BLaER1 (cell line): ENCODE measurements around the gene CACNA1I.
A peak's percentile ranks its signal among the peaks of the same experiment; 100 is the strongest.

Source experiments
- H3K27ac ChIP-seq: shearing (Covaris generic); formaldehyde crosslinking; 2 replicates; pipeline ENCODE4 v1.8.1; 2022
- H3K27me3 ChIP-seq: shearing (Covaris generic); formaldehyde crosslinking; 2 replicates; pipeline ENCODE4 v1.8.1; 2022
- H3K36me3 ChIP-seq: shearing (Covaris generic); formaldehyde crosslinking; 2 replicates; pipeline ENCODE4 v1.8.1; 2022
- H3K4me1 ChIP-seq: shearing (Covaris generic); formaldehyde crosslinking; 2 replicates; pipeline ENCODE4 v1.8.1; 2022
- H3K4me2 ChIP-seq: shearing (Covaris generic); formaldehyde crosslinking; 2 replicates; pipeline ENCODE4 v1.8.1; 2022
- H3K4me3 ChIP-seq: shearing (Covaris generic); formaldehyde crosslinking; 2 replicates; pipeline ENCODE4 v1.8.1; 2022
- H3K9ac ChIP-seq: shearing (Covaris generic); formaldehyde crosslinking; 2 replicates; pipeline ENCODE4 v1.8.1; 2022
- H3K9me3 ChIP-seq: shearing (Covaris generic); formaldehyde crosslinking; 2 replicates; pipeline ENCODE4 v1.8.1; 2022
- H4K20me1 ChIP-seq: shearing (Covaris generic); formaldehyde crosslinking; 2 replicates; pipeline ENCODE4 v1.8.1; 2022
- Cebpa-rat ChIP-seq: shearing (Covaris generic); IDR thresholded peaks from 2 replicates; pipeline ENCODE4 v1.8.1; 2022

Gene CACNA1I

DNA sequence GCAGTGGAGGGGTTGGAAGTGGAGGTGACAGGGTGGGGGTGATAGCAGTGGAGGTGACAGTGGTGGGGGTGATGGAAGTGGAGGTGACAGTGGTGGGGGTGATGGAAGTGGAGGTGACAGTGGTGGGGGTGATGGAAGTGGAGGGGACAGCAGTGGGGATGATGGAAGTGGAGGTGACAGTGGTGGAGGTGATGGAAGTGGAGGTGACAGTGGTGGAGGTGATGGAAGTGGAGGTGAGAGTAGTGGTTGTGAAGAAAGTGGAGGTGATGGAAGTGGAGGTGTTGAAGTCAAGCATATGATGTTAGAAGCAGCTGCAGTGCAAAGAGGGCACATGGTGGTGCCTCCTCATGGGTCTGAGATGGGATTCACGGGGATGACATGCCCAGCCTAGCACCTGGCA, 141.5 kb downstream of the CACNA1I start:
- no peaks in the 10 kb centered on the region for H4K20me1 ChIP-seq
- H3K9me3 ChIP-seq = no peaks in the 10 kb centered on the region
- H3K4me3 ChIP-seq = no peak overlapping the region
- H3K36me3 ChIP-seq = no peaks in the 10 kb centered on the region
- no peak for TF ChIP-seq Cebpa-rat
- H3K27ac ChIP-seq = no peak overlapping the region
- H3K4me2 ChIP-seq = 0 out of 2 replicates have a peak overlapping the region, but pooled peaks have one; percentile 52
- H3K27me3 ChIP-seq = no peaks in the 10 kb centered on the region
- peaks cover 29% of the 10 kb centered on the region for H3K4me1 ChIP-seq
- no peak overlapping the region for H3K9ac ChIP-seq

DNA sequence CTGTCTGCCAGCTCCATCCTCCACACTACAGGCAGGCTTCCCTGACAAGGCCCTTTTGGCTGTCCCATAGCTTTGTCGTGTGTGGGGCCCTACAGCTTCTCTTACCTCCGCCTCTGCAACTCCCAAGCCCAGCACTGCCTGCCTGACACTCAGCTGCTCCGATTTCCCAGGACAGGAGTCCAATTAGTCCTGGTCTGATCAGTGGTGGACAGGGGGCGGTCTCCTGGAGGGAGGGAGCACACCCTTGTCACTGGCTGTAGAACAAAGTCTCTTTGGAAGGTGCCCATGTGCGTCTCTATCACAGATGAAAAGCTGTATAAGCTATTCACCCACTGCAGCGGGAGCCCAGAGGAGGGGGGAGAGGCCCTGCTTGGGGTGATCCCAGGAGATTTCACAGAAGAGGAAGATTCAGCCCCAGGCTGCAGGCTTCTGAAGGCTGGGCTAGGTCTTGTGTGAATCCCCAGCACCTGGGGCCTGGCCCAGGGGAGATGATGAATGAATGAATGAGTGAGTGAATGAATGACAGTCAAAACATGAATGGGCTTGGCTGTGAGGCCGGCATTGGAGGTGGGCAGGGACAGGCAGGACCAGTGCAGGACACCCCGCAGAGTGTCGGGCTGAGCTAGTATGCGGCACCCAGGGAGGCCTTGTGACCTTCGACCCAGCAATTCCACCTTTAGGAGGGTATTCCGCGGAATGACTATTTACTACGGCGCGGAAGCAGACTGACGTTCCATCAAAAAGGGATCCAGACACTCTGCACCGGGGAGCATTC, 142.4 kb downstream of the CACNA1I start:
- H3K27ac ChIP-seq = no peak overlapping the region
- no peak for TF ChIP-seq Cebpa-rat
- peak overlapping the region; percentile 52 for H3K4me2 ChIP-seq
- H4K20me1 ChIP-seq = no peaks in the 10 kb centered on the region
- H3K27me3 ChIP-seq = no peaks in the 10 kb centered on the region
- H3K9me3 ChIP-seq = no peaks in the 10 kb centered on the region
- H3K4me3 ChIP-seq = no peak overlapping the region
- 0 out of 2 replicates have a peak overlapping the region, but pooled peaks have one; percentile 26 for H3K9ac ChIP-seq
- H3K36me3 ChIP-seq = no peaks in the 10 kb centered on the region
- H3K4me1 ChIP-seq = peaks cover 21% of the 10 kb centered on the region

DNA sequence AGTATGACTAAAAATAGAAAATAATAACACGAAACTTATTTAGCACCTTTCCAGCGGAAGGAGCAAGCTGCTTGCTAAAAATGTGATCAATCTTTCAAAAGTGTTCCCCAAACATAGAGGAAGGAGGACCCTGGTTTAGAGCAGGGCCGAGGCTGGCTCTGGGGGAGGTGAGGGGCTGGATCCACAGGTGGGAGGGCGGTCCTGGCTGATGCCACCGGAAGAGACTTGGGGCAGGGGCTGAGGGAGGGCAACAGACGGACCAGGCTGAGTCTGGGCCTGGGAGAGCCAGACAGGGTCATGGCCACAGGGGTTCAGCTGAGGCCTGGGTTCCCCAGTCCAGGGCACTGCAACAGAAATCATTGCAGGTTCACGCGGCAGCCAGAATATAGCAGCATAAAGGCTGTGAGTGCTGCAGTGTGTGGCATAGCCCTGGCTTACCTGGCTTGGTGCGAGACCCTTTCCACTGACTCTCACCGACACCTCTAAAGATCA, 143.3 kb downstream of the CACNA1I start:
- H3K4me2 ChIP-seq = no peak overlapping the region
- H3K9me3 ChIP-seq = no peaks in the 10 kb centered on the region
- no peak overlapping the region for H3K4me3 ChIP-seq
- no peak for TF ChIP-seq Cebpa-rat
- H3K36me3 ChIP-seq = no peaks in the 10 kb centered on the region
- H3K27me3 ChIP-seq = no peaks in the 10 kb centered on the region
- no peaks in the 10 kb centered on the region for H4K20me1 ChIP-seq
- no peak overlapping the region for H3K9ac ChIP-seq
- no peak overlapping the region for H3K27ac ChIP-seq
- peaks cover 17% of the 10 kb centered on the region for H3K4me1 ChIP-seq

DNA sequence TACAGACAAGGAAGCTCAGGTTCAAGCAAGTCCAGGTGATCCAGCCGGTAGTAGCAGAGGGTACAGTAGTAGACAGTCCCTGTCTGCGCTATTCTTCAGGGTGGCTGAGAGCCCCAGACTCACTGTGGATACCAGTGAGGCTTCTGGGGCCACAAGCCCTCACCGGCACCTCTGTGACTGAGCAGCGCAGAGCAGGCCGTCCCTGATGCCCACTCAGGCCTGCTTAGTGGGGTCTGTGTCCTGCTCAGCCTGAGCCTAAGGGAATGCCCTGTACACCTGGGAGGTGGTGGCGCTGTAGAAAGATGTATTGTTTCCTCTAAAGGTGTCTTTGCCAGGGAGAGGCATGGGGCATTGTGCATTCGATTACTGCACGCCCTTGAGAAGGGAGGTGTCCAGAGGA, 143.8 kb downstream of the CACNA1I start:
- H3K4me1 ChIP-seq = peaks cover 18% of the 10 kb centered on the region
- no peak overlapping the region for H3K4me3 ChIP-seq
- no peak overlapping the region for H3K9ac ChIP-seq
- no peaks in the 10 kb centered on the region for H3K27me3 ChIP-seq
- H3K36me3 ChIP-seq = no peaks in the 10 kb centered on the region
- no peaks in the 10 kb centered on the region for H3K9me3 ChIP-seq
- no peaks in the 10 kb centered on the region for H4K20me1 ChIP-seq
- TF ChIP-seq Cebpa-rat = no peak
- H3K27ac ChIP-seq = no peak overlapping the region
- H3K4me2 ChIP-seq = no peak overlapping the region

DNA sequence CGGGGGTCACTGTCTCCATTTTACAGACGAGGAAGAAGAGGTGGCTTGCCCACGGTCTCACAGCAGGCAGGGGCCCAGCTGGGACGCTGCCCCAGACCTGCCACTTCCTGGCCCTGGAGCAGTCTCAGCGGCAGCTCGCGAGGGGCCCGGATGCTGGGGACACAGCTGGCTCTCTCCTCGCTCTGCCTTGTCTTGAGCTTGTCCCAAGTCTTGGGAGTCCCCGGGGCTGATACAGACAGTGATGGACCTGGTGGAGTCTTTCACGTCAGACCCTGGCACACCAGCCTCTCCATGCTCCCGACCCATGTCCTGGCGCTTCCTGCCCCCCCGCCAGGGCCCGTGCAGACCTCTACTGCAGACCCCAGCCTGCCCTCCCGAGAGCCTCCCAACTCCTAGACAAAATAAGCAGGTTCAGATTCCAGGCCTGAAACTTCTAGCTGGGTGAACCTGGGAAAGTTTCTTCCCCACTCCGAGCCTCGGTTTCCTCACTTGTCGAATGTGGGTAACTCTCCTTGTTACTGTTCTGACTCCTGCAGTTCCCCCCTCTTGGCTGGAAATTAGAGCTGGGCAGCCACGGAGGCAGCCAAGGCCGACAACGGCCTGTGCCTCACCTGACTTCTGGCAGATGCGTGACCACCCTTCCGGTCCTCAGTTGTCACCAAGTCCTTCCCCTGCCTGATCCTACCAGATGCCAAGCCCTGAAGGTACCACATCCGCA, 145.4 kb downstream of the CACNA1I start:
- Histone ChIP-seq H3K27me3 (no peaks in the 10 kb centered on the region), H3K4me3 (no peak overlapping the region), H3K4me2 (no peak overlapping the region), H4K20me1 (no peaks in the 10 kb centered on the region), H3K27ac (no peak overlapping the region), H3K9me3 (no peaks in the 10 kb centered on the region), H3K9ac (no peak overlapping the region), H3K4me1 (peaks cover 17% of the 10 kb centered on the region), H3K36me3 (no peaks in the 10 kb centered on the region)
- no peak for TF ChIP-seq Cebpa-rat

DNA sequence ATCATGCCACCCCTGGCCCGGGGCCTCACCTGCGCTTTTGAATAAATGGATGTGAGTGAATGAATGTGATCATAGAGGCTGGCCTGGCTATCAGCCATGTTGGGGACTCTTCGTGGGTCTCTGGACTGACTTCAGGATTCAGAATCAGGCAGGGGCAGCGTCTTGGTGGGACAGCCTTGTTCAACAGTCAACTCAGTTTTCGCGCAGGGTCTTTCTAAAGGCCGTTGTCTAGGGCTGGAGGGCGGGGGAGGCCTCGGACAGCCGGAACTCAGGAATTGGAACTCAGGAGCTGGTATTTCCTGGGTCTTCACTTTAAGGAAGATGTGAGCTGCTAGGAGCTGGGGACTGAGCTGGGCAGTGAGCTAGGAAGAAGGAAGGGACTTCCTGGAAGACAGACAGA, 146.0 kb downstream of the CACNA1I start:
- no peaks in the 10 kb centered on the region for H4K20me1 ChIP-seq
- H3K27ac ChIP-seq = no peak overlapping the region
- no peaks in the 10 kb centered on the region for H3K27me3 ChIP-seq
- no peaks in the 10 kb centered on the region for H3K36me3 ChIP-seq
- no peak for TF ChIP-seq Cebpa-rat
- H3K9ac ChIP-seq = no peak overlapping the region
- peaks cover 17% of the 10 kb centered on the region for H3K4me1 ChIP-seq
- no peaks in the 10 kb centered on the region for H3K9me3 ChIP-seq
- H3K4me2 ChIP-seq = no peak overlapping the region
- no peak overlapping the region for H3K4me3 ChIP-seq

DNA sequence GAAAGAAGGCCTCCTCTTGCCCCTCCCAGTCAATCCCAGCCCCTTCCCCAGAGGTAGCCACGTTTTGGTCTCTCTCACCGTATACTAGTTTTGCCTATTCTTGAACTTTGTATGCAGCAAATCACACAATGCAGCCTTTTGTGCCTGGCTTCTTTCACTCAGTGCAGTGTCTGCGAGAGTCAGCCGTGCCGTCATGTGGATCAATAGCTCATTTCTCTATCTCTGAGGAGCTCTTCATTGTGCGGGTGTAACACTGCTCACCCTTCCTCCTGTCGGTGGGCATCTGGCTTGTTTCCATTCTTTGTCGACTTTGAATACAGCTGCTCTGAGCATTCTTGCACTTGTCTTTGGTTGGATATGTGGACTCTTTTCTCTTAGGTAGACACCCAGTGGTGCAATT, 146.5 kb downstream of the CACNA1I start:
- H4K20me1 ChIP-seq = no peaks in the 10 kb centered on the region
- no peak overlapping the region for H3K4me2 ChIP-seq
- H3K27me3 ChIP-seq = no peaks in the 10 kb centered on the region
- peaks cover 17% of the 10 kb centered on the region for H3K4me1 ChIP-seq
- H3K36me3 ChIP-seq = no peaks in the 10 kb centered on the region
- no peak overlapping the region for H3K9ac ChIP-seq
- no peak overlapping the region for H3K4me3 ChIP-seq
- H3K27ac ChIP-seq = no peak overlapping the region
- H3K9me3 ChIP-seq = no peaks in the 10 kb centered on the region
- no peak for TF ChIP-seq Cebpa-rat

DNA sequence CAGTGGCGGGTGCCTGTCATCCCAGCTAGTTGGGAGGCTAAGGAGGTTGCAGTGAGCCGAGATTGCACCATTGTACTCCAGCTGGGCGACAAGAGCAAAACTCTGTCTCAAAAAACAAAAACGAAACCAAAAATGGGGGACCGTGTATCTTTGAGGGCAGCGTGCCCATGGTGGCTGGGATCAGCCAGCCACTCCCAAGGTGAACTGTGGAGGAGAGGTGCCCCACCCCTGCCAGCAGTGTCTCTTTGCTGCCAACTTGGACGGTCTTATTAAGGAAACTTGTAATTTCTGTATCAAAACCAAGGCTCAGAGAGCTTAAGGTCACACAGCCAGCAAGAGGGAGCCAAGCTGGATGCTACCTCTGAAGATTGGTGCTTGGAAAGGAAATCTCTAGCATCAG, 147.7 kb downstream of the CACNA1I start:
- no peak for TF ChIP-seq Cebpa-rat
- H3K4me2 ChIP-seq = no peak overlapping the region
- no peak overlapping the region for H3K27ac ChIP-seq
- H3K27me3 ChIP-seq = no peaks in the 10 kb centered on the region
- peaks cover 7% of the 10 kb centered on the region for H3K4me1 ChIP-seq
- H3K36me3 ChIP-seq = no peaks in the 10 kb centered on the region
- H3K9me3 ChIP-seq = no peaks in the 10 kb centered on the region
- H4K20me1 ChIP-seq = no peaks in the 10 kb centered on the region
- no peak overlapping the region for H3K9ac ChIP-seq
- no peak overlapping the region for H3K4me3 ChIP-seq

DNA sequence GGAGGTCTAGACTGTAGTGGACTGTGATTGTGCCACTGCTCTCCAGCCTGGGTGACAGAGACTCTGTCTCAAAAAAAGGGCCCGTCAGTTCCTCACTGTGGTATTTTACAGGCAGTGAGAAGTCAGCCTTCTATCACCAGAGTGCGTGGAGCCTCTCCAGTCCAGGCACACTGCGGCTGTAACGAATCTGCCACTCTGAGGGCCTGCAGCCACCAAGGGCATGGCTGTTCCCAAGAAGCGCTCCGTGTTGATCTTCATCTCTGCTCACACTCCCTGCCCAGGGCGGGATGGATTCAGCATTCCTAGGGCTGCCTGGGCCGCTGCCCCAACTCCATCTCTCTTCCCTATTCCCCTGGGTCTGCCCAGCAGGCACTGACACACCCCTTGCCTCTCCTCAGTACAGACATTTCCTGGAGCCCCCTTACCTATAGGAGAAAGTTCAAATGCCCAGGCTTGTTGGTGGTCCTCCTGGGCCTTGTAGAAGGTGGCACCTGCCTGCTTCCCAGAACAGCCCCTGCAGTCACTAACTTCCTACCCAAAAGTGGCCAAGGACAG, 148.4 kb downstream of the CACNA1I start:
- Histone ChIP-seq H3K4me2 (no peak overlapping the region), H3K9ac (no peak overlapping the region), H3K9me3 (no peaks in the 10 kb centered on the region), H3K36me3 (no peaks in the 10 kb centered on the region), H3K27me3 (no peaks in the 10 kb centered on the region), H3K4me1 (peaks cover 5% of the 10 kb centered on the region; the same call in 1 of the 2 replicates), H3K27ac (no peak overlapping the region), H3K4me3 (no peak overlapping the region), H4K20me1 (no peaks in the 10 kb centered on the region)
- no peak for TF ChIP-seq Cebpa-rat
